Activated naive CD4-positive, alpha-beta T cell treated with anti-CD3 and anti-CD28 coated beads for 36 hours (primary cell): ENCODE results near the gene SLC36A1. TPM values are rescaled to one million over a fixed set of nuclear protein-coding genes. Genes with fewer than 3 reads are reported as not detected.
"Not testable (repeated sequence)": the region's sequence is repeated elsewhere in the genome, so short reads cannot be mapped to it uniquely, and the experiment has no call there.

Source experiments
- CTCF ChIA-PET: fragments of 350-600 bp; sonication (Branson Sonifier 250); formaldehyde crosslinking; loops from one replicate; lab custom pipeline; 2021; ENCODE audit warnings: antibody characterized with exemption; lab: Charles Lee
- DNase-seq: peaks from one replicate; pipeline ENCODE4 v3.0.0-alpha.2; 2020
- H3K27ac Mint-ChIP-seq: one replicate; pipeline ENCODE4 v1.8.0; 2021; ENCODE audit warnings: mild to moderate bottlenecking, mixed read lengths
- H3K27me3 Mint-ChIP-seq: one replicate; pipeline ENCODE4 v1.8.0; 2021; ENCODE audit warnings: low read depth, mixed read lengths
- H3K36me3 Mint-ChIP-seq: one replicate; pipeline ENCODE4 v1.8.0; 2021; ENCODE audit warnings: low read depth, mixed read lengths
- H3K4me1 Mint-ChIP-seq: one replicate; pipeline ENCODE4 v1.8.0; 2021; ENCODE audit warnings: low read depth, mixed read lengths
- H3K4me3 Mint-ChIP-seq: one replicate; pipeline ENCODE4 v1.8.0; 2021; ENCODE audit warnings: mild to moderate bottlenecking, moderate library complexity, mixed read lengths
- H3K9me3 Mint-ChIP-seq: one replicate; pipeline ENCODE4 v1.8.0; 2021; ENCODE audit warnings: mixed read lengths
- intact Hi-C: fragments of 100-400 bp; cut with micrococcal nuclease; formaldehyde crosslinking; loops from one replicate; pipeline ENCODE4 v1.15.1; 2023
- total RNA-seq, 2 experiments: library from RNA; stranded (reverse); gene quantifications; one replicate each; pipeline ENCODE4 v1.2.3, GENCODE V29; 2021

SLC36A1 gene
- total RNA-seq: 1 to 10 TPM; 2.6 to 3.1 TPM

DNA sequence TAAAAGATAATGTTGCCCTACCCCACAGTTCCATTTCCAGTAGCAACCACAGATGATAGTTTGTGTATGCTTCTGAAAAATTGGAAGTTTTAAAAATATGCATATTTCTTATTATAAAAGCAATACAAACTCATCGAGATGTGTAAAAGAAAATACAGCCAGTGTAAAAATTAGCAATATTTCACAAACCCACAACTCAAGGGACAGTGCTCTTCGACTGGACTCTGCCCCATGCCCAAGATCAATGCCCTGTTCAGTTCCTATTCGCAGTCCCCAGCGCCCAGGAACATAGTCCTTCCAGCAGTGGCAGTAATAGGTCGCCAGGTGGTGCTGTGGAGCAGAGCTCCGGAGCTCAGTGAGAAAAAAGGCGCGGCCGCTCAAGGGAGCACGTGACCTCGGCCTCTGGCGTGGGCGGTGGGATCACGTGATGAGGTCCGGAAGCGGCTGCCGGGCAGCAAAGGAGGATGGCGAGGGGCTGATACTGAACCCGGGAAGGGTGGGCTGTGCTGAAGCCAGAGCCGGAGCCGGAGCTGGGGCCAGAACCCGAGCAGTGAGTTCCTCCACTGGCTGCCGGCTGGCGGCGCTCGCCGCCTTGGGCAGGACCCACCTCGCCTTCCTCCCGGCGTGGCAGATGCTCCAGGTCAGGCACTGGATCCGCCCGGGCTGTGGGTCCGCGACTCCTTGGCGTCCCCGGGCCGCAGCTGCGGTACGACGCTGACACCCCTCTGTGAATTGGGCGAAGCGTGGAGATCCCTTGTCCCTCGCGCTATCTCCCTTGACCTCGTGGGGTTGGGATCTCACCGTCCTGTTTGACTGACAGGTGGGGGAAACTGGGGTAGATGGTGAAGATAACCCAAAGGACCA lies at the start of gene SLC36A1:
TSS of gene SLC36A1 (plus strand) at position 430 of the 864 bp plus-strand sequence. CDS start 11,190 bp downstream, outside the sequence.
- intact Hi-C loops: loop anchor here (1.0 to 10.0 kb wide), 9 partner anchors 53 to 324 kb away; partner anchors contain the start of genes ANXA6, ATOX1, CCDC69 and G3BP1

DNA sequence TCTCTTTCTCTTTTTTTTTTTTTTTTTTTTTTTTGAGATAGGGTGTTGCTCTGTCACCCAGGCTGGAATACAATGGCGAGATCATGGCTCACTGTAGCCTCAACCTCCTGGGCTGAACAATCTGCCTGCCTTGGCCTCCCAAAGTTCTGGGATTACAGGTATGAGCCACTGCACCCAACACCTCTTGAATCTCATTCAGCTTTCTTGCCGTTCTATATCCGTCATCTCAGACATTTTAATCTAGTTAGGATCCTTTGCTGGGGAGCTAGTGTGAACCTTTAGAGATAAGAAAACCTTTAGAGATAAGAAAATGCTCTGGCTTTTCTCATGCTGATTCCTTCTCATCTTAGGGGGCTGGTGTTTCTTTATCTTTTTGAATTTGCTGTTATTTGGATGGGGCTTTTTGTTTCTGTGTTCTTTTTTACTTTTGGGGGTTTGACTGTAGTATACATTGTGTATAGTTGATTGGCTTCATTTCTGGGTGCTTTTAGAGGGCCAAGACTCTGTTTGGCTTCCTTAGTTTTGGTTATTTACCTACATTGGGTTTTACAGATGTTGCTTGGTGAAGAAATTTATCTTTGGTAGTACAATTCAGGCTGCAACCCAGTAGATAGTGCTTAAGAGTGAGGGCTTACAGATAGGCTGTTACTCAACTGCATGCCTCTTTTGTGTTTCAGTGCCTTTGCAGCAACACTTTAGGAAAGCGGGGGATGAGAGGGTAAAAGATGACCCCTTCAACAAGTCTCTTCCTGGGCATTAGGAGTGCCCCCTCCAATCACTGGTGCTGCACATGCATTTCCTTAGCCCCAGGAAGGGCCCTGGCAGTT lies 41.9 kb upstream of the SLC36A1 start:
- H3K36me3 Mint-ChIP-seq: no peaks in the 10 kb centered on the region
- CTCF ChIA-PET: interaction anchor here (0.7 kb wide), 1 partner anchor 622 kb away, joined by 3 read pairs; no protein-coding TSS in a partner anchor
- no peaks in the 10 kb centered on the region for H3K9me3 Mint-ChIP-seq
- H3K4me1 Mint-ChIP-seq: no peaks in the 10 kb centered on the region
- H3K27me3 Mint-ChIP-seq: peaks cover 32% of the 10 kb centered on the region
- H3K27ac Mint-ChIP-seq: no peak overlapping the region
- no peak overlapping the region for H3K4me3 Mint-ChIP-seq
- intact Hi-C loops: no loop called here
- no peak for DNase-seq

More for the DNA sequence above, at the start of gene SLC36A1:
- Mint-ChIP-seq H3K4me3 (peak within 1 kb of the TSS; percentile 96), H3K27me3 (no peaks in the 10 kb centered on the region), H3K27ac (peak within 1 kb of the TSS; percentile 76), H3K36me3 (no peaks in the 10 kb centered on the region), H3K4me1 (peaks cover 15% of the 10 kb centered on the region), H3K9me3 (no peaks in the 10 kb centered on the region)
- peak; percentile 97 for DNase-seq
- CTCF ChIA-PET: interaction anchor here (0.6 to 3.8 kb wide), 22 partner anchors 9 to 331 kb away, joined by 3 to 45 read pairs (median 5); partner anchors contain the start of gene G3BP1

- CTCF ChIA-PET: interaction anchor here (0.7 to 0.8 kb wide), 2 partner anchors 9 to 621 kb away, joined by 3 to 4 read pairs; no protein-coding TSS in a partner anchor
- DNase-seq: no peak
- intact Hi-C loops: no loop called here
- Mint-ChIP-seq H3K4me3 (no peak overlapping the region), H3K27ac (no peak overlapping the region), H3K9me3 (no peaks in the 10 kb centered on the region), H3K36me3 (no peaks in the 10 kb centered on the region), H3K27me3 (peaks cover 30% of the 10 kb centered on the region), H3K4me1 (no peaks in the 10 kb centered on the region)
Measured at GRCh38 chr5:151406322-151406947, 41.0 kb upstream of the SLC36A1 start.

- no peaks in the 10 kb centered on the region for H3K9me3 Mint-ChIP-seq
- no peak overlapping the region for H3K4me3 Mint-ChIP-seq
- no peak overlapping the region for H3K27ac Mint-ChIP-seq
- H3K36me3 Mint-ChIP-seq: no peaks in the 10 kb centered on the region
- peaks cover 22% of the 10 kb centered on the region for H3K27me3 Mint-ChIP-seq
- no peaks in the 10 kb centered on the region for H3K4me1 Mint-ChIP-seq
- CTCF ChIA-PET: no interaction called here
- intact Hi-C loops: no loop called here
- DNase-seq: no peak
Measured at GRCh38 chr5:151408591-151409230, 38.7 kb upstream of the SLC36A1 start.

DNA sequence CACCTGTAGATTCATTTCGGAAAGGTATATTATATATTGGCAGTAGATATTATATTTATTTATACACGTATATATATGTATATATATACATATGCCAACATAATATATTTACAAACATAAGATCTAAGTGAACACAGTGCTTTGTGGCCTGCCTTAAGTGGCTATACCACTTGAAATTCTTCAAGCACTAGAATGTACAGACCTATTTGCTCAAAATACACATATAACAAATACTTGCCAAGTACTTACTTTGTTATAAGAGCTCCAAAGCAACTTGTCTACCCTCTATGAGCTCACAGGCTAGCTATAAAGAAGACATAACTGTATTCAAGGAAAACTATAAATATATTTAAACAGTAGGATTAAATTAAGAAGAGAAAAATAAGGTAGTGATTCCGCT lies 33.6 kb upstream of the SLC36A1 start:
- CTCF ChIA-PET: no interaction called here
- no peak overlapping the region for H3K27ac Mint-ChIP-seq
- intact Hi-C loops: no loop called here
- peaks cover 7% of the 10 kb centered on the region for H3K27me3 Mint-ChIP-seq
- DNase-seq: no peak
- H3K4me3 Mint-ChIP-seq: no peak overlapping the region
- H3K9me3 Mint-ChIP-seq: peaks cover 20% of the 10 kb centered on the region
- H3K4me1 Mint-ChIP-seq: no peaks in the 10 kb centered on the region
- no peaks in the 10 kb centered on the region for H3K36me3 Mint-ChIP-seq

DNA sequence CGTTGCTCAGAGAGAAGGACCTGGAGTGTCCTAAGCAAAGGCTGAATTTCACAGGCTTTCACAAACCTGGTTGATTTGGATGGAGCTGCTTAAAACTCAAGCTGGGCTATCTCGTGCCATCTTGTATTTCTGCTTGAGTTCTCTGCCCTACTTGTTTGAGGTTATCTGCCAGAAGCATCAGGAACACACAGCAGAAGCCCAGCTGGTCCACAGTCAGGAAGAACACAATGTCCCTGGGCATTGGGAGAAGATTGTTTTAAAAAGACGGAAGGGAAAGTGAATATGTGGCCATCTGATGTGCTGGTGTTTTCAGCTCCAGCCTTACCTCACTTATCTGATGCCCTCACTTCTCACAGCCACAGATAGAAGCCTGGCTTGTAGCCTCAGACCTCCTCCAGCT lies 32.9 kb upstream of the SLC36A1 start:
- CTCF ChIA-PET: interaction anchor here (1.0 kb wide), 1 partner anchor 8 kb away, joined by 4 read pairs; no protein-coding TSS in a partner anchor
- Mint-ChIP-seq H3K36me3 (no peaks in the 10 kb centered on the region), H3K4me1 (no peaks in the 10 kb centered on the region), H3K27ac (no peak overlapping the region), H3K4me3 (no peak overlapping the region), H3K9me3 (peaks cover 24% of the 10 kb centered on the region), H3K27me3 (peaks cover 7% of the 10 kb centered on the region)
- no peak for DNase-seq
- intact Hi-C loops: no loop called here

GRCh38 chr5:151417712-151418111 lies 29.7 kb upstream of the SLC36A1 start:
- Mint-ChIP-seq H3K4me3 (no peak overlapping the region), H3K27ac (no peak overlapping the region), H3K9me3 (peaks cover 26% of the 10 kb centered on the region), H3K27me3 (peaks cover 10% of the 10 kb centered on the region), H3K36me3 (no peaks in the 10 kb centered on the region), H3K4me1 (no peaks in the 10 kb centered on the region)
- CTCF ChIA-PET: no interaction called here
- intact Hi-C loops: no loop called here
- no peak for DNase-seq

DNA sequence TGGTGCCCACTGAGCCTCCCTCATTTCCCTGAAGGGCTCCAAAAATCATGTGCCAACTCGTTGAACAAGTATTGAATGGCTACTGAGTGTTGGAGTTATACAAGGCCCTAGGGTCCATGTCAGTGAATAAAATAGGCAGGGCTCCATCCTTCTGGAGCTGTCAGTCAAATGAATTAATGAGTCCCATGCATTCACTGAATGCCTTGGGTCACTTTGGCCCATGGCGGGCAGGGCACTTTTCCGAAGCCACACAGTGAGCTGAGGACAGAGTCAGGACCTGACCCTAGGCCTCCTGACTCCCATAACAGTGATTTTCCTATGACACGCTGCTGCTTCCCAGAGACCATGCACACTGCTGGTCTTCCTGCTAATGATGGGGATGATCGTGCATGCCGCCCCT lies 27.3 kb upstream of the SLC36A1 start:
- peaks cover 11% of the 10 kb centered on the region for H3K27me3 Mint-ChIP-seq
- H3K27ac Mint-ChIP-seq: no peak overlapping the region
- H3K9me3 Mint-ChIP-seq: peaks cover 26% of the 10 kb centered on the region
- H3K4me3 Mint-ChIP-seq: no peak overlapping the region
- CTCF ChIA-PET: no interaction called here
- DNase-seq: no peak
- intact Hi-C loops: no loop called here
- no peaks in the 10 kb centered on the region for H3K4me1 Mint-ChIP-seq
- no peaks in the 10 kb centered on the region for H3K36me3 Mint-ChIP-seq

- Mint-ChIP-seq H3K4me3 (no peak overlapping the region), H3K9me3 (no peaks in the 10 kb centered on the region), H3K27me3 (peaks cover 12% of the 10 kb centered on the region), H3K4me1 (no peaks in the 10 kb centered on the region), H3K36me3 (no peaks in the 10 kb centered on the region), H3K27ac (no peak overlapping the region)
- no peak for DNase-seq
- intact Hi-C loops: no loop called here
- CTCF ChIA-PET: interaction anchor here (0.9 kb wide), 1 partner anchor 21 kb away, joined by 3 read pairs; no protein-coding TSS in a partner anchor
Measured at GRCh38 chr5:151424892-151425523, 22.4 kb upstream of the SLC36A1 start.

DNA sequence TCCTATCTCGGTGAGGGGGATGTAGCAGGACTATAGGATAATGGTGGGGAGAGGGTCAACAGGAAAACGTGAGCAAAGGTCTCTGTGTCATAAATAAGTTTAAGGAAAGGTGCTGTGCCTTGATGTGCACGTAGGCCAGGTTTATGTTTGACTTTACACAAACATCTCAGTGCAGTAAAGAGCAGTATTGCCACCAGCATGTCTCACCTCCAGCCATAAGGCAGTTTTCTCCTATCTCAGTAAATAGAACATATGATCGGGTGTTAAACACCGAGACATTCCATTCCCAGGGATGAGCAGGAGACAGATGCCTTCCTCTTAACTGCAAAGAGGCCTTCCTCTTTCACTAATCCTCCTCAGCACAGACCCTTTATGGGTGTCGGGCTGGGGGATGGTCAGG lies 21.1 kb upstream of the SLC36A1 start:
- peaks cover 12% of the 10 kb centered on the region for H3K27me3 Mint-ChIP-seq
- H3K36me3 Mint-ChIP-seq, DNase-seq, intact Hi-C loops, CTCF ChIA-PET, H3K4me1 Mint-ChIP-seq, H3K27ac Mint-ChIP-seq, H3K9me3 Mint-ChIP-seq, H3K4me3 Mint-ChIP-seq: not testable (repeated sequence)

DNA sequence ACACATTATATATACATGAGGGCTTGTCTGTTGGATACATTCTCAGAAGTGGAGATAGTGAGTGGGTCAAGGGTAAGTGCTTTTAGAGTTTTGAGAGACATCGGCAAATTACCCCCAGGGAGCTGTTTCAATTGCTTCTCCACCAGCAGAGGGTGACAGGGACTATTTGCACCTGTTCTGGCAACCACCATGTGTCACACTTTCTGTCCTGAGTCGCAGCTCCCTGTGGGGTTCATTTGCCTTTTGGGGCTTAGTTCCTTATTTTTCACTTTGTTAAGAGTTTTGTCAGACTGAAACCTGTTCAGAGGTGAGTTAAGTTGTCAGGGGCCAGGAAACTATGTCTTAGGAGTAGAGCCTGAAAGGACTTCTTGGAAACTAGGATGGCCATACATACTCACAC lies 20.1 kb upstream of the SLC36A1 start:
- no peaks in the 10 kb centered on the region for H3K36me3 Mint-ChIP-seq
- CTCF ChIA-PET: interaction anchor here (0.9 kb wide), 1 partner anchor 225 kb away, joined by 4 read pairs; no protein-coding TSS in a partner anchor
- no peaks in the 10 kb centered on the region for H3K9me3 Mint-ChIP-seq
- no peaks in the 10 kb centered on the region for H3K4me1 Mint-ChIP-seq
- intact Hi-C loops: no loop called here
- H3K27me3 Mint-ChIP-seq: peaks cover 7% of the 10 kb centered on the region
- peak; percentile 30 for DNase-seq
- H3K27ac Mint-ChIP-seq: no peak overlapping the region
- no peak overlapping the region for H3K4me3 Mint-ChIP-seq
